22Rv1 (cell line): Measurements from ENCODE around the gene DENND5A.

ENCODE experiments used
- CTCF ChIP-seq: fragments of 450-650 bp; IDR thresholded peaks from 2 replicates; pipeline ENCODE4 v1.5.1; 2017; ENCODE audit warnings: mild to moderate bottlenecking
- ZFX ChIP-seq: fragments of 450-650 bp; IDR thresholded peaks from 2 replicates; pipeline ENCODE4 v1.6.1; 2017; ENCODE audit warnings: antibody characterized with exemption, borderline replicate concordance

DNA sequence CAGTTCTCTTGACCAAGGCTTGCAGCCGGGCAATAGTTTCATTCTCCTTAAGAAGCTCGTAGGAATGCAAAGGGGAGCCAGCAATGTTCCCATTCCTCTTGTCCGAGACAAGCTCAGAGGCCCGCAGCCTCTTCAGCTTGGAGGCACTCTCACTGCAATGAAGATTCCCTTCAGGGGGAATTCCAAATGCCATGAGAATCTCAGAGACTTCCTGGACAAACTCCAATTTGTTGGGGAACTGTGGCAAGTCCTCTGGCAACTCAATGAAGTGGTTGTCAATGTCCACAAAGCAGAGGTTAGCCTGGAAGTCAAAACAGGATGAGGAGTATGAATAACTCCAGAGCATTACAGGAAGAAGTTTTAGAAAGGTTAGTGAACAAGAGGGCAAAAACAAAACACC, 84.4 kb downstream of the DENND5A start:
- TF ChIP-seq CTCF (no peak), ZFX (no peak)
